ENCODE measurements around the gene CIT. TPM values are rescaled to one million over a fixed set of nuclear protein-coding genes. Genes with fewer than 3 reads are reported as not detected.

CIT gene
- total RNA-seq, 2 donors from 2014 or later, result 0.33 to 1.3 TPM

- H3K4me1 ChIP-seq, result peaks cover 9% of the 10 kb centered on the region
- WGBS, 2 donors, result 84 to 88% methylated on average over 7 of the region's 7 CpGs
- peaks cover 31 to 50% of the 10 kb centered on the region in 2 donors for H3K36me3 ChIP-seq (replicated peaks in 1 of 2; ENCODE audit: insufficient read depth in 1 of 2, low read depth in 2 of 2)
- DNase-seq (no peak), ATAC-seq (no peak)
- H3K27me3 ChIP-seq, result no peaks in the 10 kb centered on the region
- intact Hi-C loops (cut with DNase I), result no loop called here
- no peak overlapping the region for H3K27ac ChIP-seq
- no peak for TF ChIP-seq POLR2A (IDR thresholded peaks at IDR 0.05)
- no peak for TF ChIP-seq CTCF (IDR thresholded peaks at IDR 0.05)
- no peak overlapping the region for H3K4me3 ChIP-seq
- H3K9me3 ChIP-seq, result no peaks in the 10 kb centered on the region
These were observed 198.7 kb downstream of the CIT start for GRCh38 chr12:119678459-119678858.

DNA sequence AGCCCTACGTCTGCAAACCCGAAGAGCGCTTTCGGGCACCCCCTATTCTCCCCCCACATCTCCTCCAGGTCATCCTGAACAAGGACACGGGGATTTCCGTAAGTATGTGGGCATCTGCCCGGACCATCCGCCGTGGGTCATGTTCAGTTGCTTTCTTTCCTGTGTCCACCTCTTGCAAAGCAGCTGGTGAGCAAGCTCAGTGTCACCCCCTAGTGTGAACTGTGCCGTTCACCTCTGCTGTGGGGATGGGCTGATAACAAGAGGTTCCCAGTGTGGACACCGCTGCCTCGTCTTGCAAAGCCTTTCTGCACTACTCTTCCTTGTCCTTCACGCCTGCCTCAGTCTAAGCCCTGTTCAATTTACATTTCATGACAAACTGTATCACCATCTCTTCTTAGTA, 200.5 kb downstream of the CIT start:
- H3K27me3 ChIP-seq, result no peaks in the 10 kb centered on the region
- DNase-seq (no peak), ATAC-seq (no peak)
- no peak overlapping the region for H3K27ac ChIP-seq
- TF ChIP-seq POLR2A (IDR thresholded peaks at IDR 0.05), result no peak
- H3K36me3 ChIP-seq (replicated peaks in 1 of 2; ENCODE audit: insufficient read depth in 1 of 2, low read depth in 2 of 2), result peaks cover 34 to 57% of the 10 kb centered on the region in 2 donors
- intact Hi-C loops (cut with DNase I), result no loop called here
- H3K9me3 ChIP-seq, result no peaks in the 10 kb centered on the region
- 89 to 95% methylated on average over 13 of the region's 13 CpGs for WGBS, 2 donors
- no peak overlapping the region for H3K4me3 ChIP-seq
- H3K4me1 ChIP-seq, result no peaks in the 10 kb centered on the region

GRCh38 chr12:119676022-119676421, 201.1 kb downstream of the CIT start:
- intact Hi-C loops (cut with DNase I), result no loop called here
- Histone ChIP-seq H3K36me3 (replicated peaks in 1 of 2; ENCODE audit: insufficient read depth in 1 of 2, low read depth in 2 of 2) (peaks cover 34 to 56% of the 10 kb centered on the region in 2 donors), H3K9me3 (no peaks in the 10 kb centered on the region), H3K4me3 (no peak overlapping the region), H3K27me3 (no peaks in the 10 kb centered on the region), H3K4me1 (peaks cover 5% of the 10 kb centered on the region), H3K27ac (no peak overlapping the region)
- TF ChIP-seq CTCF (IDR thresholded peaks at IDR 0.05), result no peak
- TF ChIP-seq POLR2A (IDR thresholded peaks at IDR 0.05), result no peak
- 82 to 90% methylated on average over 9 of the region's 9 CpGs for WGBS, 2 donors
- no peak for DNase-seq
- ATAC-seq, result no peak

DNA sequence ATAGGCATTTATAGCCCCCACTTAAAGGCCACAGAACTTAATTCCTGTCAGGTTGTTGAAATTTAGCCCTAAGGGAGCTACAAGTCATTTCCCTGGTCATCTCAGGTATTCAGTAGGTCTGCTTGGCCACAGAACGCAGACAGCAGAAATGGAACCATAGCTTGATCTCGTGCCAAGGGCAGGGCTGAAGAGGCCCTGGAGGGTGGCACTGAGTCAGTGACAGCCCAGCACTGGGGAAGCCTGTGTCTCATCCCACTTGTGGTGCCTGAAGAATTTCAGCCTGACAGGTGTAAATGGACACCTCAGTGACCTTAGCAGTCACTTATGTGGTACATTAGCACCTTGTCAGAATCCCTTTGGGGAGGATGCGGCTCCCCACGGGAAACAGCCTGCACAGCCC, 202.6 kb downstream of the CIT start:
- peaks cover 20% of the 10 kb centered on the region for H3K4me1 ChIP-seq
- DNase-seq (no peak), ATAC-seq (no peak)
- H3K27ac ChIP-seq, result peak overlapping the region in 1 of 4 donors; percentile 20
- no peak overlapping the region for H3K4me3 ChIP-seq
- no peaks in the 10 kb centered on the region for H3K27me3 ChIP-seq
- 86% methylated on average over 2 to 4 of the region's 4 CpGs for WGBS, 2 donors
- no peak for TF ChIP-seq POLR2A (IDR thresholded peaks at IDR 0.05)
- TF ChIP-seq CTCF (IDR thresholded peaks at IDR 0.05), result no peak
- no peaks in the 10 kb centered on the region for H3K9me3 ChIP-seq
- peaks cover 25 to 46% of the 10 kb centered on the region in 2 donors for H3K36me3 ChIP-seq (replicated peaks in 1 of 2; ENCODE audit: insufficient read depth in 1 of 2, low read depth in 2 of 2)
- intact Hi-C loops (cut with DNase I), result no loop called here

DNA sequence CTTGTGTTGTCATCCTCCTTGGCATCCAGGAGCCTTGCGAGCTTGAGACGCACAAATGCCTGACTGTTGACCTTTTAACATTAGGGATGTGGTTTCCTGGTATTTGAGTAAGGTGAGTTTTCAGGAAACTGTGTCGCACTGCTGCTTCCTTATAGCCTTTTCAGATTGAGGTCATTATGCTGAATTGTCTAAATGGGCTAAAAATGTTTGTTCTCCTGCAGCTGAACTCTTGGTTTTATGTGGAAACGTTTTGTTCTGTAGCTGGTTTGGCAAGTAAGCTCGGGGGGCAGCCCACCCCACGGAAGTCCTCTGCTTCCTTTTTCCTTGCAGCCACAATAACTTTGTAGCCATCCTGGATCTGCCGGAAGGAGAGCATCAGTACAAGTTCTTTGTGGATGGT, 203.5 kb downstream of the CIT start:
- Histone ChIP-seq H3K27ac (peak overlapping the region in 2 of 4 donors; percentile 44 to 49), H3K36me3 (replicated peaks in 1 of 2; ENCODE audit: insufficient read depth in 1 of 2, low read depth in 2 of 2) (peaks cover 22 to 41% of the 10 kb centered on the region in 2 donors), H3K27me3 (no peaks in the 10 kb centered on the region), H3K4me1 (peaks cover 29% of the 10 kb centered on the region), H3K4me3 (no peak overlapping the region), H3K9me3 (no peaks in the 10 kb centered on the region)
- 75 to 79% methylated on average over 7 of the region's 7 CpGs for WGBS, 2 donors
- TF ChIP-seq CTCF (IDR thresholded peaks at IDR 0.05), result no peak
- TF ChIP-seq POLR2A (IDR thresholded peaks at IDR 0.05), result no peak
- peak in 1 of 4 donors; percentile 25 for DNase-seq
- intact Hi-C loops (cut with DNase I), result no loop called here
- ATAC-seq, result no peak

Measured in body of pancreas (tissue), 4 donors.